Peyer's patch (tissue), 4 donors: ENCODE results near the gene NPIPA3. TPM values are rescaled to one million over a fixed set of nuclear protein-coding genes. Genes with fewer than 3 reads are reported as not detected.
"Not testable (repeated sequence)": the region's sequence is repeated elsewhere in the genome, so short reads cannot be mapped to it uniquely, and the experiment has no call there.

ENCODE experiments used
- DNase-seq, 3 donors: peaks; one replicate each; pipeline ENCODE4 v3.0.0-alpha.2; 2017 to 2019
- H3K27ac ChIP-seq, 4 donors: fragments of 200-600 bp; sonication (generic); one replicate each; pipeline ENCODE4 v1.5.1; 2016 to 2019
- H3K27me3 ChIP-seq, 2 donors: fragments of 200-600 bp; sonication (generic); one replicate each; pipeline ENCODE4 v1.5.1; 2019
- H3K36me3 ChIP-seq, 3 donors: fragments of 200-600 bp; sonication (generic); one replicate each; pipeline ENCODE4 v1.5.1; 2016 to 2019
- H3K4me1 ChIP-seq, 4 donors: fragments of 200-600 bp; sonication (generic); one replicate each; pipeline ENCODE4 v1.5.1; 2016 to 2019
- H3K4me3 ChIP-seq, 4 donors: fragments of 200-600 bp; sonication (generic); 1 replicate in 3 of 4; 2 replicates in 1 of 4; pipeline ENCODE4 v1.5.1; 2016 to 2019; ENCODE audit warnings: mild to moderate bottlenecking in 1 of 4
- H3K9me3 ChIP-seq, 4 donors: fragments of 200-600 bp; sonication (generic); one replicate each; pipeline ENCODE4 v1.5.1; 2016 to 2019; ENCODE audit warnings: mild to moderate bottlenecking in 1 of 4
- CTCF ChIP-seq, 6 experiments: fragments of 450-650 bp in 4 of 6; fragments of 200-600 bp in 2 of 6; sonication (generic) in 1 of 6; IDR thresholded peaks; one replicate each; pipeline ENCODE4 v1.5.1; 2017 to 2019; ENCODE audit warnings: antibody characterized with exemption in 6 of 6, mild to moderate bottlenecking in 3 of 6, moderate library complexity in 1 of 6
- POLR2A ChIP-seq, 2 donors: fragments of 450-650 bp; IDR thresholded peaks; one replicate each; pipeline ENCODE4 v1.5.1; 2017; ENCODE audit warnings: antibody characterized with exemption in 2 of 2, mild to moderate bottlenecking in 2 of 2, moderate library complexity in 2 of 2
- total RNA-seq, 4 donors: library from RNA; depleted of rRNA; stranded (reverse); fragments of >200 nt; gene quantifications; one replicate each; pipeline ENCODE4 v1.1.0, GENCODE V29; 2016

Gene NPIPA3
- total RNA-seq, 4 donors from 2014 or later, result 1.1 TPM; not detected in 3

GRCh38 chr16:14682121-14682520, 21.1 kb upstream of the NPIPA3 start:
- no peak for DNase-seq
- Histone ChIP-seq H3K4me3 (no peak overlapping the region), H3K27me3 (no peaks in the 10 kb centered on the region), H3K9me3 (no peaks in the 10 kb centered on the region), H3K4me1 (no peaks in the 10 kb centered on the region), H3K27ac (no peak overlapping the region), H3K36me3 (no peaks in the 10 kb centered on the region)
- TF ChIP-seq CTCF (IDR thresholded peaks at IDR 0.05) (no peak), POLR2A (IDR thresholded peaks at IDR 0.05) (no peak)

GRCh38 chr16:14685870-14686793, 17.1 kb upstream of the NPIPA3 start:
- DNase-seq, H3K4me3 ChIP-seq, H3K4me1 ChIP-seq, H3K27ac ChIP-seq, H3K36me3 ChIP-seq, H3K9me3 ChIP-seq, H3K27me3 ChIP-seq: not testable (repeated sequence)

- not testable (repeated sequence) for H3K27me3 ChIP-seq, H3K9me3 ChIP-seq, H3K4me1 ChIP-seq, H3K36me3 ChIP-seq, H3K4me3 ChIP-seq, H3K27ac ChIP-seq, DNase-seq
Measured at GRCh38 chr16:14694129-14694528, 9.1 kb upstream of the NPIPA3 start, which contains the start of gene PLA2G10. PLA2G10 (minus strand) TSS chr16:14694308; CDS start chr16:14694229, 79 bp downstream.

GRCh38 chr16:14701859-14702258, 1.4 kb upstream of the NPIPA3 start:
- H3K4me3 ChIP-seq, H3K36me3 ChIP-seq: not testable (repeated sequence)

GRCh38 chr16:14702672-14703071, 539 bp upstream of the NPIPA3 start:
- DNase-seq, H3K4me3 ChIP-seq, H3K27ac ChIP-seq, H3K27me3 ChIP-seq, H3K4me1 ChIP-seq, H3K36me3 ChIP-seq, H3K9me3 ChIP-seq: not testable (repeated sequence)

More at GRCh38 chr16:14701859-14702258, 1.4 kb upstream of the NPIPA3 start:
- not testable (repeated sequence) for H3K27ac ChIP-seq, H3K4me1 ChIP-seq, H3K9me3 ChIP-seq, DNase-seq, H3K27me3 ChIP-seq

GRCh38 chr16:14733233-14733632, 30.0 kb downstream of the NPIPA3 start:
- H3K27me3 ChIP-seq, H3K27ac ChIP-seq, DNase-seq, H3K4me3 ChIP-seq, H3K36me3 ChIP-seq, H3K4me1 ChIP-seq, H3K9me3 ChIP-seq: not testable (repeated sequence)

GRCh38 chr16:14740832-14741385, 37.7 kb downstream of the NPIPA3 start:
- H3K4me1 ChIP-seq, H3K4me3 ChIP-seq, H3K36me3 ChIP-seq, DNase-seq, H3K9me3 ChIP-seq, H3K27ac ChIP-seq, H3K27me3 ChIP-seq: not testable (repeated sequence)

- H3K4me3 ChIP-seq, H3K9me3 ChIP-seq: not testable (repeated sequence)
Measured at GRCh38 chr16:14741794-14742193, 38.6 kb downstream of the NPIPA3 start.

GRCh38 chr16:14742273-14743128, 39.3 kb downstream of the NPIPA3 start, which contains the start of gene NPIPA2:
NPIPA2 (plus strand) TSS chr16:14742533; CDS start chr16:14748066, 5,533 bp downstream.
- not testable (repeated sequence) for H3K27ac ChIP-seq, H3K4me3 ChIP-seq, H3K4me1 ChIP-seq, H3K36me3 ChIP-seq, DNase-seq, H3K27me3 ChIP-seq, H3K9me3 ChIP-seq

More at GRCh38 chr16:14741794-14742193, 38.6 kb downstream of the NPIPA3 start:
- not testable (repeated sequence) for H3K4me1 ChIP-seq, H3K27me3 ChIP-seq, DNase-seq, H3K36me3 ChIP-seq, H3K27ac ChIP-seq

GRCh38 chr16:14773654-14774053, 70.4 kb downstream of the NPIPA3 start:
- DNase-seq, H3K36me3 ChIP-seq, H3K4me3 ChIP-seq: not testable (repeated sequence)

GRCh38 chr16:14775624-14776023, 72.4 kb downstream of the NPIPA3 start:
- not testable (repeated sequence) for H3K4me3 ChIP-seq, H3K27ac ChIP-seq, H3K9me3 ChIP-seq, DNase-seq, H3K4me1 ChIP-seq, H3K36me3 ChIP-seq, H3K27me3 ChIP-seq

More at GRCh38 chr16:14773654-14774053, 70.4 kb downstream of the NPIPA3 start:
- not testable (repeated sequence) for H3K27me3 ChIP-seq, H3K9me3 ChIP-seq, H3K4me1 ChIP-seq, H3K27ac ChIP-seq
